ENCODE data around the gene GK. TPM values are rescaled to one million over a fixed set of nuclear protein-coding genes. Genes with fewer than 3 reads are reported as not detected.
"Not testable (repeated sequence)": the region's sequence is repeated elsewhere in the genome, so short reads cannot be mapped to it uniquely, and the experiment has no call there.

Gene GK
- total RNA-seq, 8 experiments from 2014 or later, result 5.5 to 29.1 (median 8.7) TPM

GRCh38 chrX:30634070-30634469 lies 19.2 kb upstream of the GK start:
- H3K27ac ChIP-seq; ATAC-seq (replicated peaks in 6 of 8); H3K4me1 ChIP-seq (replicated peaks in 1 of 2); H3K4me3 ChIP-seq; in situ Hi-C loops (cut with MboI; ENCODE audit: low pct_unique_long_range_greater_than_20kb in 2 of 9, low sequenced_read_pairs in 9 of 9, unreplicated experiment in 9 of 9): not testable (repeated sequence)
- WGBS, 10 experiments, result 60 to 100% (median 68%) methylated on average over 1 to 5 of the region's 6 CpGs; no CpG with 5 or more reads in 6 of the 10 experiments

DNA sequence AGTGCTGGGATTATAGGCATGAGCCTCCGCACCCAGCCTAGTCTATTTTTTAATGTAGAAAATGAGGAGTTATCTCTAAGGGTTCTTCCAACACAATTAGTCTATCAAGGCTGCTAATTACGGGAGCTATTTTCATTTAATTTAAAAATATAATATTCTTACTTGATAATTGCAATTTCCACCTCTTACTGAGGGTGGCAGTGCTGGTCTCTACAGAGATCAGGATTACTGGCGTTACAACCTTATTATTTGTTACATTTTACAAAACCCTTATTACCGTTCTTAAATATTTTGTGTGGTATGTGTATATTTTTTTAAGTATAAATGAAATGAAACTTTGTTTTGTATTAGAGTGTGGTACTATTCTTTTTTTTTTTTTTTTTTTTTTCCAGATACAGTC lies 17.6 kb upstream of the GK start:
- no peak for ATAC-seq (replicated peaks in 6 of 8)

DNA sequence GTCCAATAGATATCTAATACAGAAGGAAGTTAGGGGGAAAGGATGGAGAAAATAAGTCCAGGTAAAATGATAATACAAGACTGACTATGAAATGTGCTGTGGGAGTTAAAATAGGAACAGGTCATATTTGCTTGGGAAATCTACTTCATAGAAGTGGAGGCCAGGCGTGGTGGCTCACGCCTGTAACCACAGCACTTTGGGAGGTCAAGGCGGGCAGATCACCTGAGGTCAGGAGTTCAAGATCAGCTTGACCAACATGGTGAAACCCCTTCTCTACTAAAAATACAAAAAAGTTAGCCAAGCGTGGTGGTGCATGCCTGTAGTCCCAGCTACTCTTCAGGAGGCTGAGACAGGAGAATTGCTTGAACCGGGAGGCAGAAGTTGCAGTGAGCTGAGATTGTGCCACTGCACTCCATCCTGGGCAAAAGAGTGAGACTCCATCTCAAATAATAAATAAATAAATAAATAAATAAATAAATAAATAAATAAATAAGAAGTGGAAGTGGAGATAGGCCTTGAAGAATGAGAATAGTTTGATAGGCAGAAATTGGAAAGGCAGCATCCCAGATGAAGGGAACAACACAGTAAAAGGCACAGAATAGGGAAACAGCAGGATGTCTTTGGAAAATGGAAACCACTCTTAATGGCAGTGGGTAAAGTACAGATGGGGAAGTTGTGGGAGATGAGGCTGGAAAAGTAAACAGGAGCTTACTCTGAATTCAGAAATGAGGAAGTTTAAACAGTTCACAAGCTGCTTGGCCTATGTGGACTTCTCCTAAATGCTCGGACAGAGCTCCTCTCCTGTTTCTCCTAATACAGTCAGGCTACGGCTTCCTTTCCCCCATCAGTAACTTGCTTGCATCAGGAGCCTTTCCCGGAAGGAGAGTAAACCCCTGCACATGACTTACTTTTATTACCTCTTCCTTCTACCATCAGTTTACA lies 15.1 kb upstream of the GK start:
- Histone ChIP-seq H3K4me1 (replicated peaks in 1 of 2) (no peaks in the 10 kb centered on the region), H3K4me3 (no peak overlapping the region), H3K27ac (no peak overlapping the region)
- no peak for ATAC-seq (replicated peaks in 6 of 8)
- in situ Hi-C loops (cut with MboI; ENCODE audit: low pct_unique_long_range_greater_than_20kb in 2 of 9, low sequenced_read_pairs in 9 of 9, unreplicated experiment in 9 of 9), result no loop called here
- WGBS, 10 experiments, result 41 to 100% (median 78%) methylated on average over 1 to 7 of the region's 8 CpGs; no CpG with 5 or more reads in 4 of the 10 experiments

More for the DNA sequence above, 17.6 kb upstream of the GK start:
- no peak overlapping the region for H3K4me3 ChIP-seq
- H3K4me1 ChIP-seq (replicated peaks in 1 of 2), result no peaks in the 10 kb centered on the region
- WGBS, 10 experiments, result 26 to 100% (median 70%) methylated on average over 1 to 3 of the region's 4 CpGs; no CpG with 5 or more reads in 2 of the 10 experiments
- in situ Hi-C loops (cut with MboI; ENCODE audit: low pct_unique_long_range_greater_than_20kb in 2 of 9, low sequenced_read_pairs in 9 of 9, unreplicated experiment in 9 of 9), result no loop called here
- H3K27ac ChIP-seq, result no peak overlapping the region

DNA sequence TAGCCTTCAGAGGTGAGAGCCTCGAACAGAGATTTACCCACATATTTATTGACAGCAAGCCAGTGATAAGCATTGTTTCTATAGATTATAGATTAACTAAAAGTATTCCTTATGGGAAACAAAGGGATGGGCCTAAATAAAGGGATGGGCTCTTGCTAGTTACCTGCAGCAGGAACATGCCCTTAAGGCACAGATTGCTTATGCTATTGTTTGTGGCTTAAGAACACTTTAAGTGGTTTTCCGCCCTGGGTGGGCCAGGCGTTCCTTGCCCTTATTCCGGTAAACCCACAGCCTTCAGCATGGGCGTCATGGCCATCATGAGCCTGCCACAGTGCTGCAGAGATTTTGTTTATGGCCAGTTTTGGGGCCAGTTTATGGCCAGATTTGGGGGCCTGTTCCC lies 13.5 kb upstream of the GK start:
- H3K27ac ChIP-seq; H3K4me1 ChIP-seq (replicated peaks in 1 of 2); ATAC-seq (replicated peaks in 6 of 8); H3K4me3 ChIP-seq; in situ Hi-C loops (cut with MboI; ENCODE audit: low pct_unique_long_range_greater_than_20kb in 2 of 9, low sequenced_read_pairs in 9 of 9, unreplicated experiment in 9 of 9): not testable (repeated sequence)
- WGBS, 10 experiments, result 37 to 46% methylated on average over 2 to 3 of the region's 5 CpGs; no CpG with 5 or more reads in 8 of the 10 experiments

DNA sequence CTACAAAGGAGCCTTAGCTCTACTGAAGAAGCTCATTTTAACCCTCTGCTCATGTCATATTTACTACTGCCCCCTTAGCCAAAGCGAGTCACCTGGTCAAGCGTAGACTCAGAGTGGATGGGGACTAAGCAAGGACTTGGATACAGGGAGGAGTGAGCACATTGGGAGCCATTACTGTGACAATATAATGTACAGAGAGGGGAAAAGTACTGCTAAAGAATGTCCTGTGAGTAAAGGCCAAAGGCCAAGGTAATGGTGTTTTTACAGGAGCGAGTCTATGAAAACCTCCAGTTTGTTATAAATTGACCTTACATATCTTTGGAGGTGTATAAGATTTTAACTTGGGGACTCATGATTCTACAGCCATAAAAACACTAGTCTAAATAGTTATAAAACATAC lies 10.6 kb upstream of the GK start:
- no peak for ATAC-seq (replicated peaks in 6 of 8)
- in situ Hi-C loops (cut with MboI; ENCODE audit: low pct_unique_long_range_greater_than_20kb in 2 of 9, low sequenced_read_pairs in 9 of 9, unreplicated experiment in 9 of 9), result no loop called here
- H3K4me1 ChIP-seq (replicated peaks in 1 of 2), result no peaks in the 10 kb centered on the region
- no peak overlapping the region for H3K4me3 ChIP-seq
- WGBS, 10 experiments, result 62 to 100% (median 82%) methylated on average over 1 to 3 of the region's 3 CpGs; no CpG with 5 or more reads in 6 of the 10 experiments
- H3K27ac ChIP-seq, result no peak overlapping the region

GRCh38 chrX:30643313-30643821 lies 9.9 kb upstream of the GK start:
- peak in 3 of 8 experiments; percentile 59 to 97 (median 85) for ATAC-seq (replicated peaks in 6 of 8)
- no peaks in the 10 kb centered on the region for H3K4me1 ChIP-seq (replicated peaks in 1 of 2)
- no peak overlapping the region for H3K27ac ChIP-seq
- in situ Hi-C loops (cut with MboI; ENCODE audit: low pct_unique_long_range_greater_than_20kb in 2 of 9, low sequenced_read_pairs in 9 of 9, unreplicated experiment in 9 of 9), result no loop called here
- 15 to 80% (median 49%) methylated on average over 1 to 2 of the region's 2 CpGs; no CpG with 5 or more reads in 7 of the 10 experiments for WGBS, 10 experiments
- H3K4me3 ChIP-seq, result no peak overlapping the region

- Histone ChIP-seq H3K4me3 (no peak overlapping the region), H3K4me1 (replicated peaks in 1 of 2) (peaks cover 4 to 6% of the 10 kb centered on the region in 2 donors), H3K27ac (no peak overlapping the region)
- in situ Hi-C loops (cut with MboI; ENCODE audit: low pct_unique_long_range_greater_than_20kb in 2 of 9, low sequenced_read_pairs in 9 of 9, unreplicated experiment in 9 of 9), result no loop called here
- ATAC-seq (replicated peaks in 6 of 8), result no peak
- 31 to 75% (median 33%) methylated on average over 1 to 2 of the region's 2 CpGs; no CpG with 5 or more reads in 7 of the 10 experiments for WGBS, 10 experiments
These were observed 3.4 kb upstream of the GK start for GRCh38 chrX:30649859-30650258.

GRCh38 chrX:30652527-30653414 lies 452 bp upstream of the GK start:
- WGBS, 10 experiments, result 0 to 45% (median 3%) methylated on average over 1 to 11 of the region's 65 CpGs; no CpG with 5 or more reads in 6 of the 10 experiments
- H3K4me1 ChIP-seq (replicated peaks in 1 of 2), result peaks cover 4 to 6% of the 10 kb centered on the region in 2 donors
- peak overlapping the region; percentile 40 to 82 (median 52) for H3K4me3 ChIP-seq
- ATAC-seq (replicated peaks in 6 of 8), result peak; percentile 89 to 94 (median 92)
- peak overlapping the region in 1 of 2 donors; percentile 30 for H3K27ac ChIP-seq
- in situ Hi-C loops (cut with MboI; ENCODE audit: low pct_unique_long_range_greater_than_20kb in 2 of 9, low sequenced_read_pairs in 9 of 9, unreplicated experiment in 9 of 9), result no loop called here

- ATAC-seq (replicated peaks in 6 of 8); H3K4me1 ChIP-seq (replicated peaks in 1 of 2); H3K27ac ChIP-seq; in situ Hi-C loops (cut with MboI; ENCODE audit: low pct_unique_long_range_greater_than_20kb in 2 of 9, low sequenced_read_pairs in 9 of 9, unreplicated experiment in 9 of 9): not testable (repeated sequence)
- peak overlapping the region; percentile 40 to 82 (median 52) for H3K4me3 ChIP-seq
- 64 to 74% (median 67%) methylated on average over 1 to 11 of the region's 13 CpGs; no CpG with 5 or more reads in 7 of the 10 experiments for WGBS, 10 experiments
These were observed 1.2 kb downstream of the GK start for GRCh38 chrX:30654386-30654785.

GRCh38 chrX:30654989-30655607 lies 1.9 kb downstream of the GK start:
- in situ Hi-C loops (cut with MboI; ENCODE audit: low pct_unique_long_range_greater_than_20kb in 2 of 9, low sequenced_read_pairs in 9 of 9, unreplicated experiment in 9 of 9), result no loop called here
- 0 to 46% (median 11%) methylated on average over 1 to 2 of the region's 2 CpGs; no CpG with 5 or more reads in 7 of the 10 experiments for WGBS, 10 experiments
- ATAC-seq (replicated peaks in 6 of 8), result no peak
- Histone ChIP-seq H3K4me1 (replicated peaks in 1 of 2) (peaks cover 4 to 6% of the 10 kb centered on the region in 2 donors), H3K27ac (no peak overlapping the region), H3K4me3 (no peak overlapping the region)

GRCh38 chrX:30655991-30656390 lies 2.8 kb downstream of the GK start:
- ATAC-seq (replicated peaks in 6 of 8), result no peak
- WGBS, 10 experiments, result 42 to 100% (median 78%) methylated on average over 1 to 3 of the region's 3 CpGs; no CpG with 5 or more reads in 4 of the 10 experiments
- peaks cover 4 to 6% of the 10 kb centered on the region in 2 donors for H3K4me1 ChIP-seq (replicated peaks in 1 of 2)

More at GRCh38 chrX:30655991-30656390, 2.8 kb downstream of the GK start:
- no peak overlapping the region for H3K4me3 ChIP-seq
- in situ Hi-C loops (cut with MboI; ENCODE audit: low pct_unique_long_range_greater_than_20kb in 2 of 9, low sequenced_read_pairs in 9 of 9, unreplicated experiment in 9 of 9), result no loop called here
- H3K27ac ChIP-seq, result no peak overlapping the region
